DND-41 (cell line): ENCODE results near the gene NPFF.

Experiments used
- ATAC-seq: fragments of 200-7000 bp; cut with Tn5 transposase; 3 replicates; pipeline ENCODE4 v1.9.1; 2021; ENCODE audit warnings: low read depth; ENCODE audit not compliant: insufficient read depth
- DNase-seq: peaks from one replicate; pipeline ENCODE4 v3.0.0-alpha.2; 2020
- H2AFZ ChIP-seq: 2 replicates; pipeline ENCODE4 v1.6.0; 2012; ENCODE audit warnings: low read depth, low read length
- H3K27ac ChIP-seq: 2 replicates; pipeline ENCODE4 v1.5.1; 2012; ENCODE audit warnings: low read length, inconsistent platforms
- H3K27me3 ChIP-seq: fragments of 200-600 bp; sonication (generic); 2 replicates; pipeline ENCODE4 v1.6.0; 2012; ENCODE audit warnings: low read length, mild to moderate bottlenecking, inconsistent platforms; ENCODE audit not compliant: insufficient read depth, poor library complexity
- H3K36me3 ChIP-seq: 2 replicates; pipeline ENCODE4 v1.5.1; 2012; ENCODE audit warnings: low read length, inconsistent platforms; ENCODE audit not compliant: insufficient read depth
- H3K4me1 ChIP-seq: 2 replicates; pipeline ENCODE4 v1.5.1; 2012; ENCODE audit warnings: mild to moderate bottlenecking, low read length; ENCODE audit not compliant: insufficient read depth
- H3K4me2 ChIP-seq: 2 replicates; pipeline ENCODE4 v1.6.0; 2012; ENCODE audit warnings: mild to moderate bottlenecking, moderate library complexity, low read length, inconsistent platforms; ENCODE audit not compliant: insufficient read depth
- H3K4me3 ChIP-seq, 2 experiments: fragments of 200-600 bp in 1 of 2; shearing (Covaris generic) in 1 of 2; 2 replicates each; pipeline ENCODE4 v1.5.1; 2012 to 2016; ENCODE audit warnings: inconsistent platforms in 2 of 2, low read length in 2 of 2, mild to moderate bottlenecking in 2 of 2, low read depth in 1 of 2, moderate library complexity in 1 of 2
- H3K79me2 ChIP-seq: 2 replicates; pipeline ENCODE4 v1.6.0; 2012; ENCODE audit warnings: low read length, inconsistent platforms; ENCODE audit not compliant: insufficient read depth
- H3K9ac ChIP-seq: 2 replicates; pipeline ENCODE4 v1.6.0; 2012; ENCODE audit warnings: low read depth, mild to moderate bottlenecking, inconsistent platforms, low read length, moderate library complexity
- H3K9me3 ChIP-seq: 2 replicates; pipeline ENCODE4 v1.5.1; 2012; ENCODE audit warnings: low read length, moderate library complexity, mild to moderate bottlenecking, inconsistent platforms; ENCODE audit not compliant: insufficient read depth, severe bottlenecking
- H4K20me1 ChIP-seq: 2 replicates; pipeline ENCODE4 v1.6.0; 2012; ENCODE audit warnings: low read length; ENCODE audit not compliant: insufficient read depth
- EZH2 ChIP-seq: IDR thresholded peaks from 3 replicates; pipeline ENCODE4 v1.6.1; 2012; ENCODE audit warnings: borderline replicate concordance, low read depth, mild to moderate bottlenecking, moderate library complexity, low read length, inconsistent platforms; ENCODE audit not compliant: severe bottlenecking
- TF ChIP-seq, protein P1 (sequence below): IDR thresholded peaks from 2 replicates; pipeline ENCODE4 v1.5.1; 2012; ENCODE audit warnings: borderline replicate concordance, low read length, moderate library complexity, mild to moderate bottlenecking; ENCODE audit not compliant: poor library complexity, severe bottlenecking; ENCODE audit errors: extremely low read depth

Gene NPFF

DNA sequence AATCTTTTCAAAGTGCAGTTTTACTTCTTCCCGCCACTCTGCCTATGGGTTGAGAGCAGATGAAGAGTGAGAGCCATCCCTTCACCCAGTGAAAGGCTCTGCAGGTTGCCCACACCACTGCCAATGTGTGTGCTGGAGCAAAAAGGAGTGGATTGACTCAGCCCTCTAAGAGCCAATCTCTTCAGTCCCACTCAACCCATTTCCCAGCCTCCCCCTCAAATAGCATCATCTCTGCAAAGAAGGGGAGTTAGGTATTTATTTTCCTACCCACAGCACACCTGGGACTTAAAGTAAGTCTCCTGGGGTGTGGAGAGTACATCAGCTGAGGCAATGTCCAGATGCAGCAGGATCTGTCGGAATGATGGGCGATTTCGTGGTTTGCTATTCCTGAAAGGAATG lies 23.3 kb downstream of the NPFF start:
- no peak overlapping the region for H2AFZ ChIP-seq
- H3K4me1 ChIP-seq = no peaks in the 10 kb centered on the region
- H3K36me3 ChIP-seq = peaks cover 89% of the 10 kb centered on the region
- no peak overlapping the region for H3K4me2 ChIP-seq
- H3K79me2 ChIP-seq = peaks cover 6% of the 10 kb centered on the region; the same call in 1 of the 2 replicates
- peaks cover 46% of the 10 kb centered on the region for H4K20me1 ChIP-seq
- ATAC-seq (peak; percentile 9; the same call in 1 of the 3 replicates), DNase-seq (no peak)
- no peak overlapping the region for H3K4me3 ChIP-seq
- no peak overlapping the region for H3K27ac ChIP-seq
- no peaks in the 10 kb centered on the region for H3K27me3 ChIP-seq
- no peaks in the 10 kb centered on the region for H3K9me3 ChIP-seq
- H3K9ac ChIP-seq = no peak overlapping the region
- TF ChIP-seq, protein P1, sequence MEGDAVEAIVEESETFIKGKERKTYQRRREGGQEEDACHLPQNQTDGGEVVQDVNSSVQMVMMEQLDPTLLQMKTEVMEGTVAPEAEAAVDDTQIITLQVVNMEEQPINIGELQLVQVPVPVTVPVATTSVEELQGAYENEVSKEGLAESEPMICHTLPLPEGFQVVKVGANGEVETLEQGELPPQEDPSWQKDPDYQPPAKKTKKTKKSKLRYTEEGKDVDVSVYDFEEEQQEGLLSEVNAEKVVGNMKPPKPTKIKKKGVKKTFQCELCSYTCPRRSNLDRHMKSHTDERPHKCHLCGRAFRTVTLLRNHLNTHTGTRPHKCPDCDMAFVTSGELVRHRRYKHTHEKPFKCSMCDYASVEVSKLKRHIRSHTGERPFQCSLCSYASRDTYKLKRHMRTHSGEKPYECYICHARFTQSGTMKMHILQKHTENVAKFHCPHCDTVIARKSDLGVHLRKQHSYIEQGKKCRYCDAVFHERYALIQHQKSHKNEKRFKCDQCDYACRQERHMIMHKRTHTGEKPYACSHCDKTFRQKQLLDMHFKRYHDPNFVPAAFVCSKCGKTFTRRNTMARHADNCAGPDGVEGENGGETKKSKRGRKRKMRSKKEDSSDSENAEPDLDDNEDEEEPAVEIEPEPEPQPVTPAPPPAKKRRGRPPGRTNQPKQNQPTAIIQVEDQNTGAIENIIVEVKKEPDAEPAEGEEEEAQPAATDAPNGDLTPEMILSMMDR = no peak
- no peak for TF ChIP-seq EZH2

DNA sequence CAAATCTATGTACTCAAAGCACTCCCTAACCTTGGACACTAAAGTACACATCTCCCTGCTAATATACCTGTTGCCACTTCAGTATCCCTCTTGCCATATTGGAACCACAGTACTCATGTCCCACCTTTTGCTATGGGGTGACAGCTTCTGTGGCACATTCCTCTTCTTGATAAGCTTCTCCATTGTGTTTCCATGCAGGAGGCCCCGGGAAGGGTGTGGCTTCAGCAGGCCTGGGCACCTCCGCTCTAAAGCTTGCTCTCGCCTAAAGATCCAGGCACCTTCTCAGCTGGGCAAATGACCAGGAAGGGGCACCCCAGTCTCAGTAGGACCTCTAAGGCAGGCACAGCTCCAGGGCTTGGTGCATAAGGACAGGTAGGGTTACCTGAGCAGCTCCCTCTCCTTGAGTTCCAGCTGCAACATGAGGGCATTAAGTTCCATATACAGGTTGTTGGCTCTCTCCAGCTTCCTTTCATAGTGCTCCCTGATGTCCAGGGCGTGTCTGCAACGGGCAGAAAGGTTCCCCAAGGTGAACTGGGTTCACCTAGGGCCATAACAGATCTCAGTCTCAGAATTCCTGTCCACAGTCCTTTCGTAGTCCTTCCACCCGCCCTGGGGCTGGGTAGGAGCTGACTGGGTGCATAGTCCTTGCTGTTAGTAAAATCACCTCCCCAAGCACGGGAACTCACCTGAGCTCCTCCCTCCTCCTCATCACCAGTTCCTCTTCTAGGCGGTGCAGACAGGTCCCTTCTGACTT lies 23.9 kb downstream of the NPFF start:
- no peak overlapping the region for H3K4me2 ChIP-seq
- DNase-seq (peak; percentile 26), ATAC-seq (peak; percentile 10)
- TF ChIP-seq, protein P1 = no peak
- TF ChIP-seq EZH2 = no peak
- H2AFZ ChIP-seq = no peak overlapping the region
- H3K9ac ChIP-seq = no peak overlapping the region
- peaks cover 95% of the 10 kb centered on the region for H3K36me3 ChIP-seq
- H3K9me3 ChIP-seq = no peaks in the 10 kb centered on the region
- H3K4me3 ChIP-seq = no peak overlapping the region
- H3K4me1 ChIP-seq = no peaks in the 10 kb centered on the region
- peaks cover 10% of the 10 kb centered on the region; the same call in 1 of the 2 replicates for H3K79me2 ChIP-seq
- peaks cover 52% of the 10 kb centered on the region for H4K20me1 ChIP-seq
- no peaks in the 10 kb centered on the region for H3K27me3 ChIP-seq
- H3K27ac ChIP-seq = no peak overlapping the region

DNA sequence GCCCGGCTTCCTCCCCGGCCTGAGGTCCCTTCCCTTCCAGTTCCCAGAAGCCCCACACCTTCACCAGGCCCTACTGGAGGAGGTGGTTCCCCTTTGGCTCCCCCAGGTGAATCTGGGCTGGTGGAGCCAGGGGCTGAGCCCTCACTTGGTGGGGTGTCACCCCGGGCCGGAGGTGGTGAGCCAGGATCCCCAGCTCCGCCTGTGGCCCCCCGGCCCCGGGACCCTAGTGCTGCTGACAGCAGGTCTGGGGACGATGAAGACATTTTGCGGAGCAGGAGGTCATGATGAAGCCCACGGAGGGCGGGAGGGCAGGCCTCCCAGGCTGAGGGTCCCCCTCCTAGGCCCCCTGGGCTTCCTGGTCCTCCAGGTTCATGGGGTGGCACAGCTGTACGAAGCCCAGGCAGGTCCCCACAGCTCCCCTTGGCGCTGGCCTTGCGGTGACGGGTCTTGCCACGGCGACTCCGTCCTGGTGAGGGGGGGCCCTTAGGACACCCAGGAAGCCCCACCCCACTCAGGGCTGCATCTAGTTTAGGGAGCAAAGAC lies 24.6 kb downstream of the NPFF start:
- Histone ChIP-seq H3K79me2 (peaks cover 17% of the 10 kb centered on the region; the same call in 1 of the 2 replicates), H3K27ac (no peak overlapping the region), H3K27me3 (no peaks in the 10 kb centered on the region), H3K4me2 (no peak overlapping the region), H3K4me1 (no peaks in the 10 kb centered on the region), H3K9ac (no peak overlapping the region), H3K9me3 (no peaks in the 10 kb centered on the region), H2AFZ (no peak overlapping the region), H3K4me3 (no peak overlapping the region), H3K36me3 (peaks cover 97% of the 10 kb centered on the region), H4K20me1 (peaks cover 55% of the 10 kb centered on the region)
- ATAC-seq (peak; percentile 17), DNase-seq (no peak)
- TF ChIP-seq, protein P1 = no peak
- no peak for TF ChIP-seq EZH2
